Iris pigment epithelial cell (primary cell): Measurements from ENCODE around the gene TOPBP1.

ENCODE experiments used
- DNase-seq: peaks from one replicate; pipeline ENCODE4 v3.0.0-alpha.2; 2011; ENCODE audit warnings: low read depth

The TOPBP1 gene

DNA sequence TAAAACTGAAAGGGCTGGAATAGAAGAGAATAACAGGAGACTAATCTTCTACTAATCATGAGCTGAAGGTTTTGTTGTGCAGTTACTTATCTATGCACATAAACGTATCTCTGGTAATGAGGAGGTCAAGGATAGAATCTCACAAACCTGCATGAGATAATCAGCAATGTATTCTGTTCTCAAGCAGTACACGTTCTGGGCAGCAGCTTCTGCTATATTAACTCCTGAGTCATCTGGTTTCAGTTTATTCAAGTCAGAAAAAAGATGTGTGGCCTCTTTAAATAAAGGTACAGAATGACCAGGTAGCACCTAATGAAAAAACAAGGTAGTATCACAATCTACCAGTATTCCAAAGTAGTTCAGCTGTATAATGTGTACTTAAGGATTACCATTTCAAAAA, 53.4 kb downstream of the TOPBP1 start:
- DNase-seq, result peak; percentile 60

GRCh38 chr3:133607816-133608215, 53.9 kb downstream of the TOPBP1 start:
- DNase-seq, result no peak

- DNase-seq, result no peak
Observed at GRCh38 chr3:133606902-133607301, 54.8 kb downstream of the TOPBP1 start.

DNA sequence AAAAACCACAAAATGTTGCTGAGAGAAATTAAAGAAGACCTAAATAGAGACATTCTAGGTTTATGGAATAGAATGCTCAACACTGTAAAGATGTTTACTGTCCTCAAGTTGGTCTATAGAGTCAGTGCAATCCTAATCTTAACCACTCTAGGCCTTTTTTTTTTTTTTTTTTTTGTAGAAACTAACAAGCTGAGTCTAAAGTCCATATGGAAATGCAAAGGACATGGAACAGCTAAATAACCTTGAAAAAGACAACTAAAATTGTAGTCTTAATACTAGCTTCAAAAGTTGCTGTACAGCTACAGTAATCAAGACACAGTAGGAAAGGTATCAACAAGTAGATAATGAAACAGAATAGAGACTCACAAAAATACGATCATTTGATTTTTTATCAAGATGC, 55.4 kb downstream of the TOPBP1 start:
- DNase-seq, result no peak

- DNase-seq, result no peak
Observed at GRCh38 chr3:133600572-133601081, 61.1 kb downstream of the TOPBP1 start.

DNA sequence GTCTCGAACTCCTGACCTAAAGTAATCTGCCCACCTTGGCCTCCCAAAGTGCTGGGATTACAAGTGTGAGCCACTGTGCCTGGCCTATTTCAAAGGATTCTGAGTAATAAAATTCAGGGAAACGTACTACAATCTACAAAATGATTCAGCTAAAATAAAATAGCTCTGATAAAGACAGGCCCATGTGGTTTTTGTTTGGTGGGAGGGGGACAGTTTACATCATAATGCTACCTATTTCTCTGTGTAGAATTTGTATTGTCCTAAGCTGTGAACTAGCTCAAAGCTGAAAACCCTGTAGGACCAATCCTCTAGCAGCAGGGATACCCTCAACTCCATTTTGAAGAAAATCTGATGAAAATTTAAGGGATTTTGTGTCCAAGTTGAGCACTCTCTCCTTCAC, 62.5 kb downstream of the TOPBP1 start:
- DNase-seq, result no peak

GRCh38 chr3:133598405-133598804, 63.3 kb downstream of the TOPBP1 start:
- no peak for DNase-seq

DNA sequence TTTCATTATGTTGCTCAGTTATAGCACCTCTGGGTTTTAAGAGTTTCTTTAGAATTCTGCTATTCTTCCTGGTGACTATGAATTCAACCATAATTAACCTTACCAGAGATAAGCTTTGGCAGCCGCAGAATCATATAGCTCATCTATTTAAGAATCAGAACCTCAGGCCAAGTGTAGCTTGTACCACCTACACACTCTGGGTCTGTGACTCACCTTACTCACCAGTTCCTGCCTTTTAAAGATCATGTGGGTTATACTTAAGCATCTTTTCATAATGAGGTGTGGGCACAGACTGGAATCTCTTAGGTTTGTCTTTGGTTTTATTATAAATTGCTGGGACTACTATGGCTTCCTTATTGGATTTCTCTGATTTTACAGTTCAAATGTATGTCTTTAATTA, 66.4 kb downstream of the TOPBP1 start:
- peak; percentile 46 for DNase-seq

GRCh38 chr3:133593243-133593642, 68.5 kb downstream of the TOPBP1 start:
- DNase-seq, result no peak

DNA sequence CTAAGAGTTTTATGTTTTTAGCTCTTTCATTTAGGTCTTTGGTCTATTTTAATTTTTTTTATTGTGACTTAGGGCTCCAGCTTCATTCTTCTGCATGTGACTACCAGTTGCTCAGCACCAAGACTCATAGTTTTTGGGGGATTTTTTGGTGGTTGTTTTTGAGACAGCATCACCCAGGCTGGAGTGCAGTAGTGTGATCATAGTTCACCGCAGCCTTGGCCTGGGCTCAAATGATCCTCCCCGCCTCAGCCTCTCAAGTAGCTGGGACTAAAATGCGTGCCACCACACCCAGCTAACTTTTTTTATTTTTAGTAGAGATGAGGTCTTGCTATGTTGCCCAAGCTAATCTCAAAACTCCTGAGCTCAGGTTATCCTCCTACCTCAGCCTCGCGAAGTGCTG, 68.9 kb downstream of the TOPBP1 start:
- no peak for DNase-seq

DNA sequence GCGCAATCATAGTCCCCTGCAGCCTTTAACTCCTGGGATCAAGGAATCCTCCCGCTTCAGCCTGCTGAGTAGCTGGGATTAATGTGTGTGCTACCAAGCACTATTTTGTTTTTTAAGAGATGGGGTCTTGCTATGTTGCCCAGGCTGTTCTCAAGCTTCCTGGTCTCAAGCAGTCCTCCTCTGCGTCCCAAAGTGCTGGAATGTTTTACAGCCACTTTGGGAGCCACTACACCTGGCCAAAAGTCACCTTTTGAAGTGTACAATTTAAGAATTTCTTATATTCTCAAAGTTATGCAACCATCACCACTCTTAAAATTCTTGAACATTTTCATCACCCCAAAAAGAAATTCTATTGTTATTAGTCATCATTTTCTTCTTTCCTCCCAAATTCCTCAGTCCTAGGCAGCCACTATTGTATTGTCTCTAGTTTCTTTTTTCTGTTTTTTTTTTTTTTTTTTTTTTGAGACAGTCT, 70.4 kb downstream of the TOPBP1 start:
- DNase-seq, result peak; percentile 38

- no peak for DNase-seq
Observed at GRCh38 chr3:133589503-133589902, 72.2 kb downstream of the TOPBP1 start.

DNA sequence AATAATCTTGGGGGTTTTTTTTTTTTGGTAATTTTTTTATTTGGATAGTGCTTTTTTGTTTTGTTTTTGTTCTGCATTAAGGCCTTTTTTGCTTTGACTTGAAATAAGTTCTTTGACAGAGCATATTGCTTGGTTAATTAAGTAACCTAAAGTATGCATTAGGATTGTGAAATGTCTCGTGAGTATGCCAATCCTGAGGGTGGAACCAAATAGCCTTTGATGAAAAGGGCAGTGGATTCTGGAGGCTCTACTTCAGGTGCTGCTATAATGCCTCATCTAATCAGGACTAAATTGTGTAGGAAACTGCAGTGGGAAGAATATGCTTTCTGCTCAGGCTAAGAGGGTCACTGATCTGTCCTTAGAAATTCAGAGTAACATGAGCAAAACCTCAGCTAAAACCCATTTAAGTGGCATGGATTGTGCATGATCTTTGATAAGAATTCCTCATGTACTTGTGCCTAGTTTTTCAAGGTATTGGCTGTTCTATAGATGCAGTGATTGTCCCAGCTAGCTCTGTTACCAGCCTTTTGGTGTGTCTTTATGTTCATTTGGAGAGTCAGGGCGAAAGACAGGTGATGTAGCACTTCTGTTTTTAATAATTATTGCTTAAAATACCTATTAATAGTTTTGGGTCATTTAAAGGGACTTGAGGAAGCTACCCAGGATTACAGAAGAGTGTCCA, 72.8 kb downstream of the TOPBP1 start:
- DNase-seq, result no peak

DNA sequence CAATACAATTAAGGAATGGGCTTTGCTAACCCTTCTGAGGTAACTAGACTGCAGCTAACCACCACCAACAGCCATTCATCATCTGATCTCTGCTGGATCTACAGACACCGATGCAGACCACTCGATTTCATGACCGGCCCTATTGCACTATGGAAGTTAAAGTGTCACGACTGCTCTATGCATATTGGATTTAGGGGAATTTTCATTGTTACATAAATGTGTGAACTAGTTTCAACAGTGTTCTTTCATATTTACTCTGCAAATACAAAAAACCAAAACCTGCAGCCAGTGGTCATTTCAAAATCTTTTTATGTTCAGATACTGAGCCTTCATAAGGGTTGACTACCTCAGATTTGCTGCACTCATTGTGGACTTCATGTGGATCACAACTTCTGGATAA, 73.7 kb downstream of the TOPBP1 start:
- no peak for DNase-seq

DNA sequence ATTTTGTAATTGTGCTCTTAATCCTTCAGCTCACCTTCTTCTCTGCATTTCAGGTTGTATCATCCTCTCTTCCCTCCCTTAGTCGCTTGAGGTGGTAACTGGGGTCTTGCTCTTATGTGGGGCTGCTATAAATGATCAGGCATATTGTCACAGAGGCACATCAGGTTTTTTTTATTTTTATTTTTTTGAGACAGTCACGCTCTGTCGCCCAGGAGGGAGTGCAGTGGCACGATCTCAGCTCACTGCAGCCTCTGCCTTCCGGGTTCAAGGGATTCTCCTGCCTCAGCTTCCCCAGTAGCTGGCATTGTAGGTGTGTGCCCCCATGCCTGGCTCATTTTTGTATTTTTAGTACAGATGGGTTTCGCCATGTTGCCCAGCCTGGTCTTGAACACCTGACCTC, 78.3 kb downstream of the TOPBP1 start:
- DNase-seq, result no peak

GRCh38 chr3:133578548-133579191, 83.1 kb downstream of the TOPBP1 start:
- DNase-seq, result peak; percentile 48

DNA sequence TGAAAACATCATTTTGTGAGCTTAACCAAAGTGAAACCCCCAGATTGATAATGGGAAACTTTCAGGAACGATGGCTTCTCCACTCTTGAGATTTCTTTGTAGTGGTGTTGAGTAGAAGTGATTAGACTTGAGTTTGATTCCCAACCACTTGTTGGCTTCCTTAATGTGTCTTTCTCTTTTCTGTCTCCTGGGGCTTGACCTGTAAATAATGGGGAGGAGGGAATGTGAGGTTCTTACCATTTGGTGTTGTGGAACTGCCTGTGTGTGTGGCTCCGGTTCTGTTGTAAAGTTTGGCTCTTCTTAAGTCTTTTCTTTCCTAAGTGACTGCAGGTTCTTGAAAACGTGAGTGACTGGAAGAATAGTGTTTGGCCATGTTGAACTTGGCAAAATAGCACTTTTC, 85.6 kb downstream of the TOPBP1 start:
- DNase-seq, result no peak

- no peak for DNase-seq
Observed at GRCh38 chr3:133575086-133575485, 86.7 kb downstream of the TOPBP1 start.

- peak; percentile 83 for DNase-seq
Observed at GRCh38 chr3:133574260-133574881, 87.4 kb downstream of the TOPBP1 start.

DNA sequence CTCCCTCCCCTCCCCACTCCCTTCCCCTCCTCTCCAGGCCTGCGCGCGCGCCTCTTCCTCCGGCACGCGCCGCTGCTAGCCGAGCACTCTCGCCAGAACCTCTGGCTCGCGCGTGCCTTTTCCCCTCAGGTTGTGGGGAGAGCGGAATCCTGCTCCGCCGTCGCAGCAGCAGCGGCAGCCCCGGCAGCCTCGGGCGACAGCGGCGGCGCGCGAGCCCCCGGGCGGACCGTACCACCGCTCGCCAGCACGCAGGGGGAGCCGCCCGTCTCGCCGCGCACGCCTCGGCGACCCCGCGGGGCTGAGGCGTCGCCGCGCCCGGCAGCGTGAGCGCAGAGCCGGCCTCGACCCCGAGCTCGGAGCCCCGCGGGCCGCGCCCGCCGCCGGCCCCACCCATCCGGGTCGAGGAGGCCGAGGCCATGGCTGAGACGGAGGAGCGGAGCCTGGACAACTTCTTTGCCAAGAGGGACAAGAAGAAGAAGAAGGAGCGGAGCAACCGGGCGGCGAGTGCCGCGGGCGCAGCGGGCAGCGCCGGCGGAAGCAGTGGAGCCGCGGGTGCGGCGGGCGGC, 88.0 kb downstream of the TOPBP1 start, which contains the start of gene CDV3:
TSS of gene CDV3 (plus strand) at position 58 of the 566 bp plus-strand sequence. CDS start at position 417, 359 bp downstream.
- no peak for DNase-seq

- peak; percentile 100 for DNase-seq
Observed at GRCh38 chr3:133573054-133573628, 88.6 kb downstream of the TOPBP1 start.
